IMR-90 (cell line): ENCODE results near the gene KRTAP9-2. TPM values are rescaled to one million over a fixed set of nuclear protein-coding genes. Genes with fewer than 3 reads are reported as not detected.

Experiments
- ATAC-seq: fragments of 200-7000 bp; cut with Tn5 transposase; 2 replicates; pipeline ENCODE4 v1.9.1; 2020; ENCODE audit warnings: low read depth, mild to moderate bottlenecking, moderate library complexity
- BruUV-seq: library from RNA; stranded (reverse); fragments of 400-500 nt; replicated peaks from 2 replicates; lab custom pipeline; 2021; lab: Mats Ljungman, UMichigan
- CTCF ChIA-PET: fragments of 300-600 bp; formaldehyde crosslinking; extraction: SDS; loops from one replicate; lab custom pipeline; 2021; ENCODE audit warnings: antibody characterized with exemption; lab: Yijun Ruan, JAX
- POLR2A ChIA-PET: fragments of 300-600 bp; sonication (Branson Sonifier 250); formaldehyde crosslinking; loops from one replicate; lab custom pipeline; 2022; ENCODE audit warnings: antibody characterized with exemption; ENCODE audit not compliant: unreplicated experiment; lab: Charles Lee
- DNase-seq: peaks from one replicate; pipeline ENCODE4 v3.0.0; 2013
- H2AFZ ChIP-seq: replicated peaks from 2 replicates; pipeline ENCODE3; 2013; ENCODE audit warnings: low read length, mild to moderate bottlenecking; ENCODE audit not compliant: poor library complexity
- H2AK5ac ChIP-seq: 2 replicates; pipeline ENCODE4 v1.6.1; 2013; ENCODE audit warnings: low read depth, low read length, inconsistent platforms
- H2AK9ac ChIP-seq: replicated peaks from 2 replicates; pipeline ENCODE3; 2013; ENCODE audit warnings: mild to moderate bottlenecking, low read depth, low read length, moderate library complexity; ENCODE audit not compliant: poor library complexity
- H2BK120ac ChIP-seq: 2 replicates; pipeline ENCODE4 v1.6.1; 2013; ENCODE audit warnings: low read depth, low read length, inconsistent platforms
- H2BK15ac ChIP-seq: 3 replicates; pipeline ENCODE4 v1.6.1; 2013; ENCODE audit warnings: low read depth, low read length, inconsistent platforms
- H2BK20ac ChIP-seq: 2 replicates; pipeline ENCODE4 v1.6.1; 2013; ENCODE audit warnings: low read depth, mild to moderate bottlenecking, inconsistent platforms, low read length, moderate library complexity
- H2BK5ac ChIP-seq: 2 replicates; pipeline ENCODE4 v1.6.1; 2013; ENCODE audit warnings: mild to moderate bottlenecking, low read depth, low read length, inconsistent platforms; ENCODE audit not compliant: poor library complexity, severe bottlenecking
- H3K14ac ChIP-seq: replicated peaks from 2 replicates; pipeline ENCODE4 v1.6.1; 2013; ENCODE audit warnings: low read depth, low read length, inconsistent platforms
- H3K18ac ChIP-seq: 2 replicates; pipeline ENCODE4 v1.6.1; 2013; ENCODE audit warnings: low read depth, low read length, control low read depth
- H3K23ac ChIP-seq: 2 replicates; pipeline ENCODE4 v1.6.1; 2013; ENCODE audit warnings: low read depth, low read length, inconsistent platforms
- H3K27ac ChIP-seq: 2 replicates; pipeline ENCODE4 v1.5.1; 2013; ENCODE audit warnings: mild to moderate bottlenecking, control low read depth, low read length; ENCODE audit not compliant: insufficient read depth
- H3K27me3 ChIP-seq: 2 replicates; pipeline ENCODE4 v1.6.1; 2013; ENCODE audit warnings: low read length; ENCODE audit not compliant: control insufficient read depth, insufficient read depth
- H3K36me3 ChIP-seq: 2 replicates; pipeline ENCODE4 v1.6.1; 2013; ENCODE audit warnings: low read length, mixed read lengths; ENCODE audit not compliant: control insufficient read depth, insufficient read depth
- H3K4ac ChIP-seq: 2 replicates; pipeline ENCODE4 v1.6.1; 2013; ENCODE audit warnings: low read depth, low read length, inconsistent platforms
- H3K4me1 ChIP-seq: 2 replicates; pipeline ENCODE4 v1.6.1; 2013; ENCODE audit warnings: low read length, mixed read lengths; ENCODE audit not compliant: control insufficient read depth, insufficient read depth
- H3K4me2 ChIP-seq: 2 replicates; pipeline ENCODE4 v1.6.1; 2013; ENCODE audit warnings: low read depth, mild to moderate bottlenecking, control low read depth, low read length, moderate library complexity
- H3K4me3 ChIP-seq: 2 replicates; pipeline ENCODE4 v1.5.1; 2013; ENCODE audit warnings: low read depth, mild to moderate bottlenecking, control low read depth, low read length, moderate library complexity; ENCODE audit not compliant: insufficient read depth
- H3K56ac ChIP-seq: 2 replicates; pipeline ENCODE4 v1.6.1; 2013; ENCODE audit warnings: low read length, inconsistent platforms; ENCODE audit not compliant: insufficient read depth; ENCODE audit errors: extremely low read depth
- H3K79me1 ChIP-seq, 2 experiments: 2 replicates each; pipeline ENCODE4 v1.6.1; 2013; ENCODE audit warnings: low read length in 2 of 2, inconsistent platforms in 1 of 2, low read depth in 1 of 2
- H3K9ac ChIP-seq: 2 replicates; pipeline ENCODE4 v1.6.1; 2013; ENCODE audit warnings: low read depth, low read length, control low read depth
- H3K9me1 ChIP-seq: 2 replicates; pipeline ENCODE4 v1.6.1; 2013; ENCODE audit warnings: low read length, inconsistent platforms; ENCODE audit not compliant: insufficient read depth
- H3K9me3 ChIP-seq: 2 replicates; pipeline ENCODE4 v1.6.1; 2013; ENCODE audit warnings: low read length; ENCODE audit not compliant: control insufficient read depth, insufficient read depth
- H4K20me1 ChIP-seq: 2 replicates; pipeline ENCODE4 v1.6.1; 2013; ENCODE audit warnings: low read length, inconsistent platforms; ENCODE audit not compliant: insufficient read depth
- H4K5ac ChIP-seq: 2 replicates; pipeline ENCODE4 v1.6.1; 2013; ENCODE audit warnings: mild to moderate bottlenecking, low read depth, low read length, control low read depth
- H4K8ac ChIP-seq, 2 experiments: 2 replicates each; pipeline ENCODE4 v1.6.1; 2013; ENCODE audit warnings: low read depth in 2 of 2, low read length in 2 of 2, control low read depth in 1 of 2, inconsistent platforms in 1 of 2
- H4K91ac ChIP-seq: 2 replicates; pipeline ENCODE4 v1.6.1; 2013; ENCODE audit warnings: low read depth, low read length, inconsistent platforms; ENCODE audit not compliant: insufficient read depth
- BHLHE40 ChIP-seq: fragments of 150-350 bp; IDR thresholded peaks from 2 replicates; pipeline ENCODE4 v1.6.1; 2016; ENCODE audit warnings: mild to moderate bottlenecking, low read depth, low read length
- CEBPB ChIP-seq: IDR thresholded peaks from 2 replicates; pipeline ENCODE4 v1.6.1; 2012; ENCODE audit warnings: low read depth, low read length, improper control_type of control experiment
- FOS ChIP-seq: fragments of 150-350 bp; IDR thresholded peaks from 2 replicates; pipeline ENCODE4 v1.6.1; 2016; ENCODE audit warnings: low read depth, low read length
- MAFK ChIP-seq: IDR thresholded peaks from 2 replicates; pipeline ENCODE4 v1.6.1; 2012; ENCODE audit warnings: low read depth, low read length, improper control_type of control experiment
- NFE2L2 ChIP-seq: fragments of 150-350 bp; IDR thresholded peaks from 2 replicates; pipeline ENCODE4 v1.6.1; 2016; ENCODE audit warnings: low read depth, mild to moderate bottlenecking, low read length
- POLR2A ChIP-seq: IDR thresholded peaks from 2 replicates; pipeline ENCODE4 v1.6.1; 2012; ENCODE audit warnings: mild to moderate bottlenecking, low read depth, low read length
- RAD21 ChIP-seq: IDR thresholded peaks from 2 replicates; pipeline ENCODE4 v1.6.1; 2012; ENCODE audit warnings: low read length, improper control_type of control experiment
- RCOR1 ChIP-seq: IDR thresholded peaks from 2 replicates; pipeline ENCODE4 v1.6.1; 2012; ENCODE audit warnings: mild to moderate bottlenecking, low read length, improper control_type of control experiment; ENCODE audit not compliant: insufficient replicate concordance
- RFX5 ChIP-seq: IDR thresholded peaks from 2 replicates; pipeline ENCODE4 v1.8.0; 2012; ENCODE audit warnings: low read depth, mild to moderate bottlenecking, low read length, moderate library complexity
- SMC3 ChIP-seq: fragments of 150-350 bp; IDR thresholded peaks from 2 replicates; pipeline ENCODE4 v1.6.1; 2016; ENCODE audit warnings: low read depth, mild to moderate bottlenecking, antibody characterized with exemption, low read length, moderate library complexity
- WGBS, 2 experiments: methylation state at CpG; one replicate each; pipeline versions ENCODE4 v1.1.5 to v1.1.7; 2013; ENCODE audit warnings: missing lambda C conversion rate in 2 of 2; ENCODE audit not compliant: insufficient read length in 1 of 2; ENCODE audit errors: extremely low coverage in 2 of 2; 5-methylcytosine and 5-hydroxymethylcytosine counted together
- dilution Hi-C: fragments of 300-500 bp; cut with HindIII; formaldehyde crosslinking; loops from one replicate; pipeline ENCODE4 v1.14.3; 2018; ENCODE audit warnings: low sequenced_read_pairs; ENCODE audit not compliant: unreplicated experiment
- in situ Hi-C: fragments of 300-500 bp; cut with MboI; formaldehyde crosslinking; loops from 3 replicates; pipeline ENCODE4 v1.14.3; 2019; ENCODE audit warnings: low sequenced_read_pairs, inconsistent platforms, mixed read lengths
- intact Hi-C: fragments of 100-400 bp; cut with micrococcal nuclease; formaldehyde crosslinking; loops from 2 replicates; pipeline ENCODE4 v1.10.0; 2022
- polyA plus RNA-seq, 3 experiments: library from polyadenylated mRNA; depleted of rRNA; stranded (reverse); fragments of >200 nt; gene quantifications; 2 replicates each; pipeline ENCODE4 v1.2.3, GENCODE V29; 2012; ENCODE audit warnings: low replicate concordance in 1 of 3
- total RNA-seq: library from RNA; depleted of rRNA; stranded (reverse); fragments of >200 nt; gene quantifications from 2 replicates; pipeline ENCODE4 v1.2.3, GENCODE V29; 2012

Gene KRTAP9-2
- total and polyA plus RNA-seq, 2 of the 4 experiments (the other 2 are of a cell fraction) = not detected

DNA sequence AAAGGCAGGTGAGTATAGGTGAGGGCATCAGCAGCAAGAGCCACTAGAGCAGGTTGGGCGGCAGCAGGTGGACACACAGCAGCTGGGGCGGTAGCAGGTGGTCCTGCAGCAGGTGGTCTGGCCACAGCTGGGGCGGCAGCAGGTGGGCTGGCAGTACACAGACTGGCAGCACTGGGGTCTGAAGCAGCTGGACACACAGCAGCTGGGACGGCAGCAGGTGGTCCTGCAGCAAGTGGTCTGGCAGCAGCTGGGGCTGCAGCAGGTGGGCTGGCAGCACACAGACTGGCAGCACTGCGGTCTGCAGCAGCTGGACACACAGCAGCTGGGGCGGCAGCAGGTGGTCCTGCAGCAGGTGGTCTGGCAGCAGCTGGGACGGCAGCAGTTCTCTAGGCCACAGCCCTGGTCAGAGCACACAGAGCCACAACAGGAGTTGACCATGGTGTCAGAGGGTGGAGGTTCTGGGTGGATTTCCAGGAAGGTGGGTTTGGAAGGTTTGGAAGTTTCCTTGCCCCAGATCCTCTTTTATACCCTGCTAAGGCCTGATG lies 48.6 kb upstream of the KRTAP9-2 start, which contains the start of gene KRTAP4-2:
Gene KRTAP4-2 (minus strand): TSS at position 495 of the 545 bp plus-strand sequence. CDS start 57 bp downstream, at position 438.
- no peak within 1 kb of the TSS for H3K9ac ChIP-seq
- peaks cover 3% of the 10 kb centered on the region; the same call in 1 of the 2 replicates for H3K4me1 ChIP-seq
- in situ Hi-C loops = no loop called here
- no peaks in the 10 kb centered on the region; the same call in 1 of the 2 replicates for H3K9me1 ChIP-seq
- no peak within 1 kb of the TSS for H2BK20ac ChIP-seq
- H3K79me1 ChIP-seq = no peaks in the 10 kb centered on the region
- peak within 1 kb of the TSS; percentile 75 for H2BK5ac ChIP-seq
- 0 out of 3 replicates have a peak within 1 kb of the TSS, but pooled peaks have one; percentile 38 for H2BK15ac ChIP-seq
- ATAC-seq (no peak), DNase-seq (no peak)
- peak within 1 kb of the TSS in 1 of 2 experiments; percentile 68; a peak in 1 of 4 replicates for H4K8ac ChIP-seq
- BruUV-seq = no TSS peak
- POLR2A ChIA-PET = interaction anchor here (0.7 kb wide), 1 partner anchor 154 kb away, joined by 3 read pairs; no protein-coding TSS in a partner anchor
- no peak within 1 kb of the TSS for H4K91ac ChIP-seq
- intact Hi-C loops = no loop called here
- peak within 1 kb of the TSS; percentile 75; the same call in 1 of the 2 replicates for H3K18ac ChIP-seq
- H2AK5ac ChIP-seq = peak within 1 kb of the TSS; percentile 44; the same call in 1 of the 2 replicates
- H3K9me3 ChIP-seq = no peaks in the 10 kb centered on the region
- H3K36me3 ChIP-seq = no peaks in the 10 kb centered on the region
- H4K20me1 ChIP-seq = no peaks in the 10 kb centered on the region
- 92% methylated on average over 2 of the region's 7 CpGs; no CpG with 5 or more reads in 1 of the 2 experiments for WGBS, 2 experiments
- peak within 1 kb of the TSS; percentile 72; the same call in 1 of the 2 replicates for H3K14ac ChIP-seq
- H2AFZ ChIP-seq = peak within 1 kb of the TSS; percentile 71
- H3K27ac ChIP-seq = no peak within 1 kb of the TSS
- no peak for TF ChIP-seq RFX5
- TF ChIP-seq BHLHE40 = no peak
- no peak for TF ChIP-seq CEBPB
- TF ChIP-seq NFE2L2 = no peak
- TF ChIP-seq RAD21 = no peak
- TF ChIP-seq POLR2A = no peak
- TF ChIP-seq RCOR1 = no peak
- TF ChIP-seq SMC3 = no peak
- TF ChIP-seq MAFK = no peak
- TF ChIP-seq FOS = no peak
- no peak within 1 kb of the TSS for H3K4me2 ChIP-seq
- CTCF ChIA-PET = no interaction called here
- dilution Hi-C loops = no loop called here
- 0 out of 2 replicates have a peak within 1 kb of the TSS, but pooled peaks have one; percentile 8 for H3K23ac ChIP-seq
- H3K56ac ChIP-seq = no peak within 1 kb of the TSS
- H4K5ac ChIP-seq = peak within 1 kb of the TSS; percentile 51; the same call in 1 of the 2 replicates
- H2BK120ac ChIP-seq = peak within 1 kb of the TSS; percentile 21; the same call in 1 of the 2 replicates
- peak within 1 kb of the TSS; percentile 57; the same call in 1 of the 2 replicates for H3K4ac ChIP-seq
- no peak within 1 kb of the TSS for H2AK9ac ChIP-seq
- no peak within 1 kb of the TSS for H3K4me3 ChIP-seq
- no peaks in the 10 kb centered on the region; the same call in 1 of the 2 replicates for H3K27me3 ChIP-seq
